ENCODE measurements around the gene BTN3A1. TPM values are rescaled to one million over a fixed set of nuclear protein-coding genes. Genes with fewer than 3 reads are reported as not detected.

The BTN3A1 gene
- total and polyA plus RNA-seq, 2 experiments from 2014 or later: 1.9 to 3.5 TPM

GRCh38 chr6:26388441-26388840 is 13.6 kb upstream of the BTN3A1 start:
- TF ChIP-seq CTCF (IDR thresholded peaks at IDR 0.05; ENCODE audit: low read depth, low read length): no peak
- H3K9me3 ChIP-seq (ENCODE audit: low read depth): no peaks in the 10 kb centered on the region
- H3K36me3 ChIP-seq: no peaks in the 10 kb centered on the region
- H3K4me1 ChIP-seq (ENCODE audit: low read depth): no peaks in the 10 kb centered on the region
- H3K27ac ChIP-seq: no peak overlapping the region
- no peak overlapping the region for H3K4me3 ChIP-seq
- no peaks in the 10 kb centered on the region for H3K27me3 ChIP-seq
- no peak for DNase-seq (ENCODE audit: low read depth in 1 of 2, low spot score in 1 of 2)

- no peak overlapping the region for H3K4me3 ChIP-seq
- DNase-seq (ENCODE audit: low read depth in 1 of 2, low spot score in 1 of 2): peak in 1 of 2 donors; percentile 54
- H3K9me3 ChIP-seq (ENCODE audit: low read depth): no peaks in the 10 kb centered on the region
- no peaks in the 10 kb centered on the region for H3K36me3 ChIP-seq
- H3K27me3 ChIP-seq: no peaks in the 10 kb centered on the region
- TF ChIP-seq CTCF (IDR thresholded peaks at IDR 0.05; ENCODE audit: low read depth, low read length): peak; percentile 4
- H3K27ac ChIP-seq: no peak overlapping the region
- H3K4me1 ChIP-seq (ENCODE audit: low read depth): no peaks in the 10 kb centered on the region
Measured at GRCh38 chr6:26389349-26389894, 12.7 kb upstream of the BTN3A1 start.

- H3K36me3 ChIP-seq: no peaks in the 10 kb centered on the region
- H3K4me1 ChIP-seq (ENCODE audit: low read depth): no peaks in the 10 kb centered on the region
- H3K4me3 ChIP-seq: no peak overlapping the region
- DNase-seq (ENCODE audit: low read depth in 1 of 2, low spot score in 1 of 2): no peak
- no peak overlapping the region for H3K27ac ChIP-seq
- no peak for TF ChIP-seq CTCF (IDR thresholded peaks at IDR 0.05; ENCODE audit: low read depth, low read length)
- H3K9me3 ChIP-seq (ENCODE audit: low read depth): no peaks in the 10 kb centered on the region
- H3K27me3 ChIP-seq: no peaks in the 10 kb centered on the region
Measured at GRCh38 chr6:26390531-26390930, 11.5 kb upstream of the BTN3A1 start.

- H3K36me3 ChIP-seq: no peaks in the 10 kb centered on the region
- TF ChIP-seq CTCF (IDR thresholded peaks at IDR 0.05; ENCODE audit: low read depth, low read length): no peak
- peak in 1 of 2 donors; percentile 69 for DNase-seq (ENCODE audit: low read depth in 1 of 2, low spot score in 1 of 2)
- H3K27me3 ChIP-seq: no peaks in the 10 kb centered on the region
- H3K9me3 ChIP-seq (ENCODE audit: low read depth): no peaks in the 10 kb centered on the region
- H3K4me3 ChIP-seq: no peak overlapping the region
- H3K27ac ChIP-seq: no peak overlapping the region
- H3K4me1 ChIP-seq (ENCODE audit: low read depth): no peaks in the 10 kb centered on the region
Measured at GRCh38 chr6:26392932-26393636, 9.0 kb upstream of the BTN3A1 start.

GRCh38 chr6:26394289-26394688 is 7.8 kb upstream of the BTN3A1 start:
- no peak overlapping the region for H3K4me3 ChIP-seq
- no peaks in the 10 kb centered on the region for H3K27me3 ChIP-seq
- no peak for TF ChIP-seq CTCF (IDR thresholded peaks at IDR 0.05; ENCODE audit: low read depth, low read length)
- no peak overlapping the region for H3K27ac ChIP-seq
- no peaks in the 10 kb centered on the region for H3K36me3 ChIP-seq
- H3K9me3 ChIP-seq (ENCODE audit: low read depth): no peaks in the 10 kb centered on the region
- DNase-seq (ENCODE audit: low read depth in 1 of 2, low spot score in 1 of 2): peak in 1 of 2 donors; percentile 76
- no peaks in the 10 kb centered on the region for H3K4me1 ChIP-seq (ENCODE audit: low read depth)

All from cardiac muscle cell (in vitro differentiated cells and primary cell).